ENCODE results near the gene NIP7.

- TF ChIP-seq, protein P1, sequence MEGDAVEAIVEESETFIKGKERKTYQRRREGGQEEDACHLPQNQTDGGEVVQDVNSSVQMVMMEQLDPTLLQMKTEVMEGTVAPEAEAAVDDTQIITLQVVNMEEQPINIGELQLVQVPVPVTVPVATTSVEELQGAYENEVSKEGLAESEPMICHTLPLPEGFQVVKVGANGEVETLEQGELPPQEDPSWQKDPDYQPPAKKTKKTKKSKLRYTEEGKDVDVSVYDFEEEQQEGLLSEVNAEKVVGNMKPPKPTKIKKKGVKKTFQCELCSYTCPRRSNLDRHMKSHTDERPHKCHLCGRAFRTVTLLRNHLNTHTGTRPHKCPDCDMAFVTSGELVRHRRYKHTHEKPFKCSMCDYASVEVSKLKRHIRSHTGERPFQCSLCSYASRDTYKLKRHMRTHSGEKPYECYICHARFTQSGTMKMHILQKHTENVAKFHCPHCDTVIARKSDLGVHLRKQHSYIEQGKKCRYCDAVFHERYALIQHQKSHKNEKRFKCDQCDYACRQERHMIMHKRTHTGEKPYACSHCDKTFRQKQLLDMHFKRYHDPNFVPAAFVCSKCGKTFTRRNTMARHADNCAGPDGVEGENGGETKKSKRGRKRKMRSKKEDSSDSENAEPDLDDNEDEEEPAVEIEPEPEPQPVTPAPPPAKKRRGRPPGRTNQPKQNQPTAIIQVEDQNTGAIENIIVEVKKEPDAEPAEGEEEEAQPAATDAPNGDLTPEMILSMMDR (conservative IDR thresholded peaks at IDR 0.05; ENCODE audit: low read depth, low read length): no peak
- TF ChIP-seq POLR2A (IDR thresholded peaks at IDR 0.05; ENCODE audit: low read depth, low read length): no peak
- no peak for TF ChIP-seq RAD21 (IDR thresholded peaks at IDR 0.05; ENCODE audit: low read length)
- no peak for TF ChIP-seq MAZ (IDR thresholded peaks at IDR 0.05; ENCODE audit: borderline replicate concordance, low read depth, low read length)
- TF ChIP-seq, protein P2, sequence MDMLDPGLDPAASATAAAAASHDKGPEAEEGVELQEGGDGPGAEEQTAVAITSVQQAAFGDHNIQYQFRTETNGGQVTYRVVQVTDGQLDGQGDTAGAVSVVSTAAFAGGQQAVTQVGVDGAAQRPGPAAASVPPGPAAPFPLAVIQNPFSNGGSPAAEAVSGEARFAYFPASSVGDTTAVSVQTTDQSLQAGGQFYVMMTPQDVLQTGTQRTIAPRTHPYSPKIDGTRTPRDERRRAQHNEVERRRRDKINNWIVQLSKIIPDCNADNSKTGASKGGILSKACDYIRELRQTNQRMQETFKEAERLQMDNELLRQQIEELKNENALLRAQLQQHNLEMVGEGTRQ (IDR thresholded peaks at IDR 0.05; ENCODE audit: low read depth, low read length): no peak
- no peak for TF ChIP-seq FOS (IDR thresholded peaks at IDR 0.05; ENCODE audit: low read depth, low read length)
- TF ChIP-seq CEBPB (IDR thresholded peaks at IDR 0.05; ENCODE audit: low read depth, low read length): no peak
- no peak for TF ChIP-seq MAFK (IDR thresholded peaks at IDR 0.05; ENCODE audit: low read depth, low read length)
- no peak for TF ChIP-seq RFX5 (IDR thresholded peaks at IDR 0.05; ENCODE audit: low read depth, low read length)
Measured at GRCh38 chr16:69307856-69308255, 31.7 kb upstream of the NIP7 start.

All from IMR-90 (cell line).